H1 (cell line): ENCODE results near the gene VSX1. TPM values are rescaled to one million over a fixed set of nuclear protein-coding genes. Genes with fewer than 3 reads are reported as not detected.
A peak's percentile ranks its signal among the peaks of the same experiment; 100 is the strongest.

Experiments
- CTCF ChIA-PET: fragments of 300-600 bp; sonication (Branson Sonifier 250); formaldehyde crosslinking; loops from one replicate; lab custom pipeline; 2021; ENCODE audit not compliant: partially characterized antibody; lab: Charles Lee
- POLR2A ChIA-PET: fragments of 300-600 bp; sonication (Branson Sonifier 250); formaldehyde crosslinking; loops from one replicate; lab custom pipeline; 2021; ENCODE audit warnings: inconsistent platforms; ENCODE audit not compliant: partially characterized antibody; lab: Charles Lee
- DNase-seq, 2 experiments: peaks; one replicate each; pipeline versions ENCODE4 v3.0.0 to v3.0.0-alpha.2; 2010 to 2022; ENCODE audit warnings: low spot score in 2 of 2, low read depth in 1 of 2, mixed read lengths in 1 of 2
- FAIRE-seq: peaks from 2 replicates; lab custom pipeline; 2011; peaks lifted over from hg19 to GRCh38; lab: Jason Lieb, UNC
- H2AFZ ChIP-seq: 2 replicates; pipeline ENCODE4 v1.8.1; 2012; ENCODE audit warnings: low read length, inconsistent platforms
- H2AK5ac ChIP-seq: 2 replicates; pipeline ENCODE4 v1.6.1; 2013; ENCODE audit warnings: low read depth, low read length
- H2BK120ac ChIP-seq: replicated peaks from 2 replicates; pipeline ENCODE3; 2013; ENCODE audit warnings: low read depth, low read length, inconsistent platforms
- H2BK12ac ChIP-seq: 2 replicates; pipeline ENCODE4 v1.6.1; 2013; ENCODE audit warnings: low read depth, low read length
- H2BK15ac ChIP-seq: 2 replicates; pipeline ENCODE4 v1.6.1; 2013; ENCODE audit warnings: low read length
- H2BK20ac ChIP-seq: 2 replicates; pipeline ENCODE4 v1.6.1; 2013; ENCODE audit warnings: low read length
- H2BK5ac ChIP-seq: 2 replicates; pipeline ENCODE4 v1.6.1; 2013; ENCODE audit warnings: low read depth, low read length
- H3K14ac ChIP-seq: 2 replicates; pipeline ENCODE4 v1.6.1; 2013; ENCODE audit warnings: inconsistent platforms; ENCODE audit not compliant: insufficient read length
- H3K18ac ChIP-seq: 2 replicates; pipeline ENCODE4 v1.6.1; 2013; ENCODE audit warnings: low read length; ENCODE audit errors: extremely low read depth
- H3K23ac ChIP-seq: 2 replicates; pipeline ENCODE4 v1.6.1; 2013; ENCODE audit warnings: inconsistent platforms; ENCODE audit not compliant: insufficient read length
- H3K23me2 ChIP-seq: 2 replicates; pipeline ENCODE4 v1.6.1; 2013; ENCODE audit warnings: low read depth, low read length
- H3K27ac ChIP-seq: 2 replicates; pipeline ENCODE4 v1.6.1; 2011; ENCODE audit warnings: low read depth, low read length, inconsistent platforms
- H3K27me3 ChIP-seq, 4 experiments: replicated peaks in 1 of 4; 1 replicate in 1 of 4; 2 replicates in 3 of 4; pipeline versions ENCODE4 v1.6.1 to v1.8.1; 2011 to 2013; ENCODE audit warnings: low read length in 3 of 4, mild to moderate bottlenecking in 3 of 4, inconsistent platforms in 2 of 4, mixed read lengths in 2 of 4, moderate library complexity in 1 of 4; ENCODE audit not compliant: control insufficient read depth in 3 of 4, insufficient read depth in 3 of 4; ENCODE audit errors: extremely low read depth in 1 of 4
- H3K36me3 ChIP-seq, 4 experiments: 2 replicates each; pipeline versions ENCODE4 v1.6.1 to v1.8.1; 2011 to 2013; ENCODE audit warnings: mild to moderate bottlenecking in 4 of 4, low read length in 3 of 4, moderate library complexity in 2 of 4, control low read depth in 1 of 4, inconsistent platforms in 1 of 4; ENCODE audit not compliant: insufficient read depth in 4 of 4, control insufficient read depth in 2 of 4
- H3K4ac ChIP-seq: replicated peaks from 2 replicates; pipeline ENCODE3; 2013; ENCODE audit warnings: low read length, low read depth, mixed read lengths, inconsistent platforms; ENCODE audit not compliant: insufficient read length
- H3K4me1 ChIP-seq, 4 experiments: replicated peaks in 1 of 4; 1 replicate in 1 of 4; 2 replicates in 3 of 4; pipeline versions ENCODE4 v1.6.1 to v1.8.1; 2011 to 2013; ENCODE audit warnings: low read length in 3 of 4, inconsistent platforms in 2 of 4, mixed read lengths in 1 of 4; ENCODE audit not compliant: insufficient read depth in 4 of 4, control insufficient read depth in 3 of 4
- H3K4me2 ChIP-seq, 2 experiments: 2 replicates each; pipeline versions ENCODE4 v1.6.1 to v1.8.1; 2011 to 2013; ENCODE audit warnings: low read depth in 2 of 2, low read length in 2 of 2, control low read depth in 1 of 2, inconsistent platforms in 1 of 2, mild to moderate bottlenecking in 1 of 2; ENCODE audit not compliant: insufficient read depth in 1 of 2
- H3K4me3 ChIP-seq, 4 experiments: fragments of 200-600, 300-600 bp in 1 of 4; sonication (generic), shearing (Covaris generic), sonication (Bioruptor Twin) in 1 of 4; 2 replicates each; pipeline versions ENCODE4 v1.5.1 to v1.8.1; 2011 to 2016; ENCODE audit warnings: low read length in 4 of 4, low read depth in 3 of 4, control low read depth in 2 of 4, inconsistent platforms in 2 of 4, mild to moderate bottlenecking in 2 of 4, mixed read lengths in 1 of 4, moderate library complexity in 1 of 4; ENCODE audit not compliant: insufficient read depth in 2 of 4; ENCODE audit errors: extremely low read depth in 1 of 4
- H3K56ac ChIP-seq: replicated peaks from 2 replicates; pipeline ENCODE3; 2013; ENCODE audit warnings: low read depth, mild to moderate bottlenecking, mixed read lengths, low read length, inconsistent platforms; ENCODE audit not compliant: insufficient read length
- H3K79me1 ChIP-seq: 2 replicates; pipeline ENCODE4 v1.6.1; 2013; ENCODE audit warnings: low read depth, low read length, control low read depth
- H3K79me2 ChIP-seq, 2 experiments: 2 replicates each; pipeline versions ENCODE4 v1.6.1 to v1.8.1; 2012 to 2013; ENCODE audit warnings: low read length in 2 of 2, mild to moderate bottlenecking in 2 of 2, inconsistent platforms in 1 of 2; ENCODE audit not compliant: insufficient read depth in 2 of 2, control insufficient read depth in 1 of 2
- H3K9ac ChIP-seq, 4 experiments: replicated peaks in 1 of 4; 1 replicate in 1 of 4; 2 replicates in 3 of 4; pipeline versions ENCODE4 v1.6.1 to v1.8.1; 2011 to 2013; ENCODE audit warnings: low read depth in 3 of 4, low read length in 3 of 4, control low read depth in 2 of 4, mild to moderate bottlenecking in 2 of 4, moderate library complexity in 2 of 4, inconsistent platforms in 1 of 4; ENCODE audit errors: extremely low read depth in 1 of 4
- H3K9me3 ChIP-seq, 2 experiments: 2 replicates each; pipeline versions ENCODE4 v1.6.1 to v1.8.1; 2012 to 2013; ENCODE audit warnings: mild to moderate bottlenecking in 2 of 2, moderate library complexity in 2 of 2, control low read depth in 1 of 2, inconsistent platforms in 1 of 2, low read depth in 1 of 2, low read length in 1 of 2, mixed read lengths in 1 of 2; ENCODE audit not compliant: insufficient read depth in 2 of 2
- H4K20me1 ChIP-seq, 2 experiments: replicated peaks in 1 of 2; 2 replicates each; pipeline versions ENCODE3 to v1.8.1; 2011 to 2013; ENCODE audit warnings: inconsistent platforms in 2 of 2, low read length in 2 of 2, mild to moderate bottlenecking in 1 of 2; ENCODE audit not compliant: insufficient read depth in 2 of 2, control insufficient read depth in 1 of 2
- H4K5ac ChIP-seq: 2 replicates; pipeline ENCODE4 v1.6.1; 2013; ENCODE audit warnings: low read length, low read depth, mixed read lengths, inconsistent platforms; ENCODE audit not compliant: insufficient read length
- H4K8ac ChIP-seq: 2 replicates; pipeline ENCODE4 v1.8.0; 2013; ENCODE audit warnings: mild to moderate bottlenecking, moderate library complexity, low read length, inconsistent platforms; ENCODE audit not compliant: insufficient read depth; ENCODE audit errors: extremely low read depth
- H4K91ac ChIP-seq: replicated peaks from 2 replicates; pipeline ENCODE3; 2013; ENCODE audit warnings: low read length, mixed read lengths, inconsistent platforms; ENCODE audit not compliant: insufficient read length
- CBX5 ChIP-seq: fragments of 300-800, 300-1000 bp; sonication (generic); IDR thresholded peaks from 2 replicates; pipeline ENCODE4 v1.7.1; 2016; ENCODE audit warnings: antibody characterized with exemption, low read length, low read depth
- GTF2F1 ChIP-seq: IDR thresholded peaks from 2 replicates; pipeline ENCODE4 v1.6.1; 2012; ENCODE audit warnings: low read depth, low read length, improper control_type of control experiment, borderline replicate concordance
- KDM4A ChIP-seq: IDR thresholded peaks from one replicate; pipeline ENCODE4 v1.7.1; 2012; ENCODE audit warnings: low read depth, mild to moderate bottlenecking, moderate library complexity, low read length, inconsistent platforms; ENCODE audit not compliant: severe bottlenecking
- MAFK ChIP-seq: IDR thresholded peaks from 2 replicates; pipeline ENCODE4 v1.6.1; 2012; ENCODE audit warnings: low read depth, mild to moderate bottlenecking, improper control_type of control experiment, low read length
- RFX5 ChIP-seq: IDR thresholded peaks from 2 replicates; pipeline ENCODE4 v1.6.1; 2011; ENCODE audit warnings: low read depth, low read length, improper control_type of control experiment, borderline replicate concordance
- SIN3A ChIP-seq, 2 experiments: IDR thresholded peaks in 1 of 2; conservative IDR thresholded peaks in 1 of 2; 2 replicates each; pipeline ENCODE4 v1.6.1; 2011 to 2012; ENCODE audit warnings: low read length in 2 of 2, improper control_type of control experiment in 1 of 2, low read depth in 1 of 2, mild to moderate bottlenecking in 1 of 2
- SP1 ChIP-seq: IDR thresholded peaks from 2 replicates; pipeline ENCODE4 v1.6.1; 2011; ENCODE audit warnings: low read depth, low read length
- SP4 ChIP-seq: IDR thresholded peaks from 2 replicates; pipeline ENCODE4 v1.6.1; 2012; ENCODE audit warnings: low read length, inconsistent platforms
- SRF ChIP-seq: IDR thresholded peaks from 2 replicates; pipeline ENCODE4 v1.6.1; 2011; ENCODE audit warnings: mild to moderate bottlenecking, low read depth, low read length, moderate library complexity
- TBP ChIP-seq: IDR thresholded peaks from 2 replicates; pipeline ENCODE4 v1.6.1; 2011; ENCODE audit warnings: low read depth, low read length, improper control_type of control experiment
- WGBS, 2 experiments: shearing (Covaris generic) in 1 of 2; methylation state at CpG; one replicate each; pipeline versions ENCODE4 v1.1.6 to v1.1.7; 2013 to 2015; ENCODE audit warnings: low lambda C conversion rate in 2 of 2, mixed read lengths in 2 of 2, inconsistent platforms in 1 of 2, low coverage in 1 of 2, missing lambda C conversion rate in 1 of 2; ENCODE audit not compliant: insufficient replicate concordance in 2 of 2, insufficient coverage in 1 of 2, insufficient read length in 1 of 2; ENCODE audit errors: extremely low coverage in 1 of 2, missing lambda C conversion rate in 1 of 2; 5-methylcytosine and 5-hydroxymethylcytosine counted together
- polyA plus RNA-seq, 7 experiments: library from polyadenylated mRNA; depleted of rRNA in 3 of 7; stranded (reverse) in 5 of 7; unstranded in 2 of 7; fragments of >200 nt in 5 of 7; fragments of 200-250 nt in 2 of 7; gene quantifications; 1 replicate in 5 of 7; 2 replicates in 1 of 7; 4 replicates in 1 of 7; pipeline versions ENCODE4 v1.2.1 to v1.2.3, GENCODE V29; 2011 to 2013; ENCODE audit warnings: missing spikeins in 2 of 7, mixed read lengths in 2 of 7
- total RNA-seq: library from RNA; stranded (reverse); fragmentation: NEBNext Ultra II Directional; extraction: Animal tissue kit (Norgen Biotek cat#: 25700); gene quantifications from 2 replicates; pipeline ENCODE4 v1.2.1, GENCODE V29; 2021

The VSX1 gene
- total and polyA plus RNA-seq, 2 of the 8 experiments (the other 6 are each of a cell fraction or from before 2014, with no cell fraction given) = 0.14 TPM; not detected in 1

- Histone ChIP-seq H3K56ac (no peak overlapping the region), H3K79me2 (no peaks in the 10 kb centered on the region), H2BK5ac (peak overlapping the region; percentile 20; the same call in 1 of the 2 replicates), H2AFZ (no peak overlapping the region), H2BK15ac (0 out of 2 replicates have a peak overlapping the region, but pooled peaks have one; percentile 0), H3K23ac (no peak overlapping the region), H4K20me1 (peaks cover 0 to 3% of the 10 kb centered on the region in 2 experiments), H3K27ac (no peak overlapping the region), H3K36me3 (no peaks in the 10 kb centered on the region), H3K27me3 (no peaks in the 10 kb centered on the region), H3K4ac (no peak overlapping the region), H3K4me3 (no peak overlapping the region), H3K23me2 (0 out of 2 replicates have a peak, but pooled peaks cover 3% of the 10 kb centered on the region), H3K14ac (no peak overlapping the region), H3K4me2 (no peak overlapping the region), H3K9me3 (no peaks in the 10 kb centered on the region), H2BK12ac (peak overlapping the region; percentile 35; the same call in 1 of the 2 replicates), H2AK5ac (no peak overlapping the region; the same call in 1 of the 2 replicates), H2BK20ac (no peak overlapping the region), H4K91ac (no peak overlapping the region), H3K9ac (no peak overlapping the region), H4K5ac (no peak overlapping the region), H3K18ac (no peak overlapping the region), H3K79me1 (no peaks in the 10 kb centered on the region), H2BK120ac (no peak overlapping the region), H3K4me1 (no peaks in the 10 kb centered on the region), H4K8ac (peak overlapping the region; percentile 3; the same call in 1 of the 2 replicates)
- 83% methylated on average over 4 of the region's 4 CpGs; no CpG with 5 or more reads in 1 of the 2 experiments for WGBS, 2 experiments
- FAIRE-seq (no peak), DNase-seq (peak in 1 of 2 experiments; percentile 34)
- CTCF ChIA-PET = no interaction called here
- POLR2A ChIA-PET = interaction anchor here (1.0 kb wide), 1 partner anchor 18 kb away, joined by 3 read pairs; no protein-coding TSS in a partner anchor
- TF ChIP-seq MAFK = no peak
- TF ChIP-seq GTF2F1 = no peak
- TF ChIP-seq CBX5 = no peak
- TF ChIP-seq SRF = no peak
- no peak for TF ChIP-seq SP4
- TF ChIP-seq SIN3A (conservative IDR thresholded peaks at IDR 0.05 in 1 of 2, IDR thresholded peaks at IDR 0.05 in 1 of 2; ENCODE audit: low read depth in 1 of 2, low read length in 2 of 2) = no peak
- TF ChIP-seq RFX5 = no peak
- no peak for TF ChIP-seq SP1
- TF ChIP-seq KDM4A = no peak
- TF ChIP-seq TBP = no peak
Measured at GRCh38 chr20:25117990-25118389, 36.0 kb upstream of the VSX1 start.
